Measurements from ENCODE around the gene RGS8. TPM values are rescaled to one million over a fixed set of nuclear protein-coding genes. Genes with fewer than 3 reads are reported as not detected.

RGS8 gene
- total RNA-seq, 1 experiment from 2014 or later: not detected

GRCh38 chr1:182720463-182720862 is 36.1 kb upstream of the RGS8 start:
- H3K27me3 Mint-ChIP-seq (ENCODE audit: unreplicated experiment): no peaks in the 10 kb centered on the region
- no peaks in the 10 kb centered on the region for H3K36me3 Mint-ChIP-seq (ENCODE audit: insufficient read depth, unreplicated experiment)
- peaks cover 18% of the 10 kb centered on the region for H3K4me1 Mint-ChIP-seq (ENCODE audit: low read depth, unreplicated experiment)
- intact Hi-C loops (cut with micrococcal nuclease; ENCODE audit: unreplicated experiment): no loop called here
- no TSS peak for BruUV-seq (replicated peaks)
- H3K27ac Mint-ChIP-seq (ENCODE audit: unreplicated experiment): no peak overlapping the region
- H3K4me3 Mint-ChIP-seq (ENCODE audit: low read depth, unreplicated experiment): no peak overlapping the region
- CTCF ChIA-PET: no interaction called here
- H3K9me3 Mint-ChIP-seq (ENCODE audit: low read depth, unreplicated experiment): no peaks in the 10 kb centered on the region
- peak; percentile 18 for DNase-seq
- peak; percentile 31 for TF ChIP-seq CTCF (IDR thresholded peaks at IDR 0.05; ENCODE audit: unreplicated experiment)

GRCh38 chr1:182719553-182719952 is 35.2 kb upstream of the RGS8 start:
- Mint-ChIP-seq H3K27ac (ENCODE audit: unreplicated experiment) (no peak overlapping the region), H3K9me3 (ENCODE audit: low read depth, unreplicated experiment) (no peaks in the 10 kb centered on the region), H3K4me1 (ENCODE audit: low read depth, unreplicated experiment) (peaks cover 18% of the 10 kb centered on the region), H3K36me3 (ENCODE audit: insufficient read depth, unreplicated experiment) (no peaks in the 10 kb centered on the region), H3K4me3 (ENCODE audit: low read depth, unreplicated experiment) (no peak overlapping the region), H3K27me3 (ENCODE audit: unreplicated experiment) (peaks cover under 1% of the 10 kb centered on the region)
- CTCF ChIA-PET: no interaction called here
- no peak for TF ChIP-seq CTCF (IDR thresholded peaks at IDR 0.05; ENCODE audit: unreplicated experiment)
- no peak for DNase-seq
- intact Hi-C loops (cut with micrococcal nuclease; ENCODE audit: unreplicated experiment): no loop called here
- no TSS peak for BruUV-seq (replicated peaks)

GRCh38 chr1:182718311-182718710 is 33.9 kb upstream of the RGS8 start:
- Mint-ChIP-seq H3K27me3 (ENCODE audit: unreplicated experiment) (peaks cover 13% of the 10 kb centered on the region), H3K36me3 (ENCODE audit: insufficient read depth, unreplicated experiment) (no peaks in the 10 kb centered on the region), H3K4me1 (ENCODE audit: low read depth, unreplicated experiment) (peaks cover 9% of the 10 kb centered on the region), H3K9me3 (ENCODE audit: low read depth, unreplicated experiment) (no peaks in the 10 kb centered on the region), H3K4me3 (ENCODE audit: low read depth, unreplicated experiment) (no peak overlapping the region), H3K27ac (ENCODE audit: unreplicated experiment) (no peak overlapping the region)
- CTCF ChIA-PET: no interaction called here
- no TSS peak for BruUV-seq (replicated peaks)
- DNase-seq: no peak
- no peak for TF ChIP-seq CTCF (IDR thresholded peaks at IDR 0.05; ENCODE audit: unreplicated experiment)
- intact Hi-C loops (cut with micrococcal nuclease; ENCODE audit: unreplicated experiment): no loop called here

GRCh38 chr1:182716740-182717720 is 32.6 kb upstream of the RGS8 start:
- no peak for DNase-seq
- TF ChIP-seq CTCF (IDR thresholded peaks at IDR 0.05; ENCODE audit: unreplicated experiment): no peak
- Mint-ChIP-seq H3K27me3 (ENCODE audit: unreplicated experiment) (peaks cover 13% of the 10 kb centered on the region), H3K4me1 (ENCODE audit: low read depth, unreplicated experiment) (peaks cover 8% of the 10 kb centered on the region), H3K36me3 (ENCODE audit: insufficient read depth, unreplicated experiment) (no peaks in the 10 kb centered on the region), H3K4me3 (ENCODE audit: low read depth, unreplicated experiment) (no peak overlapping the region), H3K9me3 (ENCODE audit: low read depth, unreplicated experiment) (no peaks in the 10 kb centered on the region), H3K27ac (ENCODE audit: unreplicated experiment) (no peak overlapping the region)
- intact Hi-C loops (cut with micrococcal nuclease; ENCODE audit: unreplicated experiment): no loop called here
- BruUV-seq (replicated peaks): no TSS peak
- CTCF ChIA-PET: interaction anchor here (0.6 kb wide), 1 partner anchor 26 kb away, joined by 9 read pairs; no protein-coding TSS in a partner anchor
